ENCODE results near the gene ANKRD28. TPM values are rescaled to one million over a fixed set of nuclear protein-coding genes. Genes with fewer than 3 reads are reported as not detected.

The ANKRD28 gene
- total RNA-seq, 1 experiment from 2014 or later: 53.0 TPM

GRCh38 chr3:15796331-15796730 is 1.4 kb downstream of the ANKRD28 start:
- TF ChIP-seq EZH2phosphoT487 (IDR thresholded peaks at IDR 0.05; ENCODE audit: borderline replicate concordance, low read length): no peak
- no peak for TF ChIP-seq EZH2 (IDR thresholded peaks at IDR 0.05; ENCODE audit: low read length, unreplicated experiment)
- no peak for TF ChIP-seq CTCF (conservative IDR thresholded peaks at IDR 0.05; ENCODE audit: low read depth, low read length)
- CTCF ChIA-PET: interaction anchor here (0.6 kb wide), 1 partner anchor 9 kb away, joined by 9 read pairs; no protein-coding TSS in a partner anchor
- H3K9me2 ChIP-seq (replicated peaks; ENCODE audit: low read length): no peaks in the 10 kb centered on the region
- ATAC-seq (no peak), DNase-seq (no peak)
- H3K79me2 ChIP-seq (ENCODE audit: low read length): peaks cover 90% of the 10 kb centered on the region
- H3F3A ChIP-seq (ENCODE audit: low read length, unreplicated experiment): peaks cover 13% of the 10 kb centered on the region
- H2AFZ ChIP-seq (ENCODE audit: low read length): no peak overlapping the region
- H3K36me3 ChIP-seq (ENCODE audit: low read depth, low read length): peaks cover 13% of the 10 kb centered on the region
- peak overlapping the region; percentile 94 for H3K27ac ChIP-seq (ENCODE audit: low read length)
- BruUV-seq (replicated peaks): no TSS peak
- intact Hi-C loops (cut with micrococcal nuclease): loop anchor here (5.0 kb wide), 1 partner anchor 149 kb away; no protein-coding TSS in a partner anchor
- H3K27me3 ChIP-seq (ENCODE audit: low read length): no peaks in the 10 kb centered on the region
- peak overlapping the region; percentile 68 for H3K4me3 ChIP-seq (ENCODE audit: low read length)
- H3K9me3 ChIP-seq (ENCODE audit: low read length): no peaks in the 10 kb centered on the region
- H3K9ac ChIP-seq (ENCODE audit: low read length): peak overlapping the region; percentile 79
- H3K4me1 ChIP-seq (ENCODE audit: insufficient read depth, low read length): peaks cover 59% of the 10 kb centered on the region
- H4K20me1 ChIP-seq (ENCODE audit: low read length): no peaks in the 10 kb centered on the region
- POLR2A ChIA-PET (ENCODE audit: unreplicated experiment): interaction anchor here (0.5 to 0.6 kb wide), 2 partner anchors 45 to 345 kb away, joined by 3 to 4 read pairs; no protein-coding TSS in a partner anchor
- H3K4me2 ChIP-seq (ENCODE audit: low read length): peak overlapping the region; percentile 90

GRCh38 chr3:15795651-15796308 is 2.0 kb downstream of the ANKRD28 start:
- Histone ChIP-seq H3K79me2 (ENCODE audit: low read length) (peaks cover 90% of the 10 kb centered on the region), H3K9me3 (ENCODE audit: low read length) (no peaks in the 10 kb centered on the region), H3K27me3 (ENCODE audit: low read length) (no peaks in the 10 kb centered on the region), H3K36me3 (ENCODE audit: low read depth, low read length) (peaks cover 19% of the 10 kb centered on the region), H3F3A (ENCODE audit: low read length, unreplicated experiment) (peaks cover 13% of the 10 kb centered on the region), H4K20me1 (ENCODE audit: low read length) (no peaks in the 10 kb centered on the region), H3K9me2 (replicated peaks; ENCODE audit: low read length) (no peaks in the 10 kb centered on the region), H3K4me1 (ENCODE audit: insufficient read depth, low read length) (peaks cover 59% of the 10 kb centered on the region), H3K27ac (ENCODE audit: low read length) (peak overlapping the region; percentile 94), H3K4me3 (ENCODE audit: low read length) (peak overlapping the region; percentile 68), H2AFZ (ENCODE audit: low read length) (no peak overlapping the region), H3K4me2 (ENCODE audit: low read length) (peak overlapping the region; percentile 90), H3K9ac (ENCODE audit: low read length) (peak overlapping the region; percentile 79)
- DNase-seq (peak; percentile 53), ATAC-seq (peak; percentile 14)
- no TSS peak for BruUV-seq (replicated peaks)
- TF ChIP-seq EZH2 (IDR thresholded peaks at IDR 0.05; ENCODE audit: low read length, unreplicated experiment) (no peak), CTCF (conservative IDR thresholded peaks at IDR 0.05; ENCODE audit: low read depth, low read length) (no peak), EZH2phosphoT487 (IDR thresholded peaks at IDR 0.05; ENCODE audit: borderline replicate concordance, low read length) (no peak)
- intact Hi-C loops (cut with micrococcal nuclease): loop anchor here (5.0 kb wide), 1 partner anchor 148 kb away; no protein-coding TSS in a partner anchor
- POLR2A ChIA-PET (ENCODE audit: unreplicated experiment): no interaction called here
- CTCF ChIA-PET: interaction anchor here (0.6 kb wide), 1 partner anchor 149 kb away, joined by 3 read pairs; no protein-coding TSS in a partner anchor

All from PC-3 (cell line).